GM21786 (cell line): ENCODE data around the gene DCTN4.
A peak's percentile ranks its signal among the peaks of the same experiment; 100 is the strongest.
"Not testable (repeated sequence)": the region's sequence is repeated elsewhere in the genome, so short reads cannot be mapped to it uniquely, and the experiment has no call there.

Experiments
- ATAC-seq: cut with Tn5 transposase; IDR thresholded peaks from one replicate; pipeline ENCODE4 v1.9.1; 2021; ENCODE audit not compliant: unreplicated experiment

Gene DCTN4

GRCh38 chr5:150758531-150759333 is at the start of gene DCTN4:
TSS of gene DCTN4 (minus strand) at chr5:150759017. CDS start at chr5:150758993, 24 bp downstream.
- peak; percentile 96 for ATAC-seq

DNA sequence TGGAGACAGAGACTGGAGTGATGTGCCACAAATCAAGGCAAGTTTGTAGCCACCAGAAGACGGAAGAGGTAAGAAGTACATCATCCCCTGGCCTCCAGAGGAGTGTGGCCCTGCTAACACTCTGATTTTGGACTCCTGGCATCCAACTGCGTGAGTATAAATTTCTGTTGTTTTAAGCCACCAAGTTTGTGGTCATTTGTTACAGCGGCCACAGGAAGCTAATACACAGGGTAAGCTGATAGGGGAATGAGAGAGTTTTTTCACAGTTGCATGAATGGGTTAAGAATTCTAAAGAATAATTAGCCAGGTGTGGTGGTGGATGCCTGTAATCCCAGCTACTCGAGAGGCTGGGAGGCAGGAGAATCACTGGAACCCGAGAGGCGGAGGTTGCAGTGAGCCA is 45.6 kb upstream of the DCTN4 start:
- ATAC-seq = no peak

- peak; percentile 61 for ATAC-seq
These were observed 42.5 kb upstream of the DCTN4 start for GRCh38 chr5:150801117-150801927.

DNA sequence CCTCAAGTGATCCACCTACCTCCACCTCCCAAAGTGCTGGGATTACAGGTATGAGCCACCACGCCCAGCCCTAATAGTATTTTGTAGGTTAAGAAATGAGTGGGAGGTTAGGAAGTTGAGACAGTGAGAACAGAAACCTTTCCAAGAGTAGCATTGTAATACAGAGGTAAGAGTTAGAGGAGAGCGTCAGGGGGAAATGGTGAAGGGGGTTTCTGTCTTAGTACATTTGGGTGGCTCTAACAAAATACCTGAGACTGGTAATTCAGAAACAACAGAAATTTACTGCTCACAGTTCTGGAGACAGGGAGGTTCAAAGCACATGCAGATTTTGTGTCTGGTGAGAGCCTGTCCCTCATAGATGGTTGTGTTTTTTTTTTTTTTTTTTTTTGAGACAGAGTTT is 38.6 kb upstream of the DCTN4 start:
- no peak for ATAC-seq

- ATAC-seq = no peak
These were observed 36.1 kb upstream of the DCTN4 start for GRCh38 chr5:150794927-150795326.

GRCh38 chr5:150793423-150793888 is 34.6 kb upstream of the DCTN4 start:
- ATAC-seq = not testable (repeated sequence)

DNA sequence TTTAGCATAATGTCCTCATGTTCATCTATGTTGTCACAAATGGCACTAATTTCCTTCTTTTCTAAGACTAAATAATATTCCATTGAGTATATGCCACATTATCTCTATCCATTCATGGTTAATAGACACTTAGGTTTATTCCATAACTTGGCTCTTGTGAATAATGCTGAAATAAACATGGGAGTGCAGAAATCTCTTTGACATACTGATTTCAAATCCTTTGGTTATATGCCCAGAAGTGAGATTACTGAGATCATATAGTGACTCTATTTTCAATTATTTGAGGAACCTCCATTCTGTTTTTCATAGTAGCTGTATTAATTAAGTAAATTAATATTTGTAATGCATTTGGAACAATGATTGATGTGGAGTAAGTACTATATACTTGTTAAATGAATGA is 32.7 kb upstream of the DCTN4 start:
- no peak for ATAC-seq

DNA sequence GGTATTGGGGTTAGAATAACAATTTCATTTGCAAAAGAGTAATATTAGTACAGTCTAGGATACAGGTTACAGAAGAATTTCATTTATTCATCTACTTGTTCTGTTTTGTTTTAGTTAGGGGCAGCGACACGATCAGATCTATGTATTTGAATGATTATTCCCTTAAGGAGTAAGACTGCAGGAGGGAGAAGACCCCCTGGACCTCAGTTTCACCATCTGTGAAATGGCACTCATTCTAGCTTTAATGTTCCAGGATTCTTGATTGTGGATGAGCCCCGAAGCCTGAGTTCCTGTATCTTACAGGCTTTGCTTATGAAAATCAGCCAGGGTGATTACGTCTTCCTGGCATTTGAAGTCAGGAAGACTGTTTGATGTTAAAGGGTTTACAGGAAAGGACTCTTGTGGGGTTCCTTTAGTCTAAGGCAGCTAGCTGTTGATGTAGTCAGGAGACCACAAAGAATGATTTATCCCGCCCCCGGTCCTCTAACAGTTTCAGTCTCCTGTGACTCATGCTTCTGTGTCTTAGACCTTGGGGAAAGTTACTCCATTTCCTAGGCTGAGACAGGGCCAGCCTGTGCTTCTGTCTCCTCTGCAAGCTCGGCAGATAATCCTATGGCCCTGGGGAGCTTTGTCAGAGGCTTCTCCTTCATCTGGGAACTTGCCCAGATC is 31.3 kb upstream of the DCTN4 start:
- peak; percentile 98 for ATAC-seq

GRCh38 chr5:150789450-150789849 is 30.6 kb upstream of the DCTN4 start:
- ATAC-seq = no peak

- ATAC-seq = no peak
These were observed 30.2 kb upstream of the DCTN4 start for GRCh38 chr5:150788977-150789376.

- no peak for ATAC-seq
These were observed 28.8 kb upstream of the DCTN4 start for GRCh38 chr5:150787656-150788055.

- ATAC-seq = no peak
These were observed 28.1 kb upstream of the DCTN4 start for GRCh38 chr5:150786876-150787275.

DNA sequence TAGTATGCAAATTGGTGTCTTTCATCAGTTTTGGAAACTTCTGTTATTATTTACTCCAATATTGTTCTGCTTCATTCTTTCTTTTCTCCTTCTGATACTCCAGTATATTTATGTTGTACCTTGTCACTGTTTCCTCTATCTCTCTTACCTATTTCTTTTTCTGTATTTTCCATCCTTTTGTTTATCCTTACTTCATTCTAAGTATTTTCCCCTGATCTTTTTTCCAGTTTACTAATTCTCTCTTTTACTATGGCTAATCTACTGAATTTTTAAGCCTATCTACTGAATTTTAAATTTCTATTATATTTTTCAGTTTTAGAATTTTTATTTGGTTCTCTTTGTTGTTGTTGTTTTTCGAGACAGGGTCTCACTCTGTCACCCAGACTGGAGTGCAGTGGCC is 27.1 kb upstream of the DCTN4 start:
- ATAC-seq = no peak

DNA sequence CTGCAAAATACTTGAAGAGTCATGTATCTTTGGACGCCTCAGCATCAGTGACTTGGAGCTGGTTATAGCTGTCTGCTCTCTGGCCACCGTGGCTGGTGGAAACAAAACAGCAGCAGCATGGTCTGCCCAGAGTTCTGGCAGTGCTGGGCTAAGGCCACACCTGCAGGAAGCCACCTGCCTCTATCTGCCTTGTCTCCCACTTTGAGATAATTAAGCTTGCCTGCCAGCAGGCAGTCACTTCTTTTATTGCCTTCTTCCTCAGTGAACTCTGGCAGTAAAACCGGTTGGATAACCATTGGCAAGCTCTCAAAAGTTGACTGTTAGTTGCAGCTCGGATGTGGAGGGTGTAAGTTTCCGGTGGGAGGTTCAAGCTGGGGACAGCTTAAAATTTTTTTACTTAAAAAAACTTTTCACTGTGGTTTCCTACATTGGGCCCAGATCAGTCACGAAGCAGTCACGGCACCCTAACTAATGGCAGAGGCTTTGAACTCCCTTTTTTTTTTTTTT is 24.7 kb upstream of the DCTN4 start:
- peak; percentile 48 for ATAC-seq

- no peak for ATAC-seq
These were observed 24.0 kb upstream of the DCTN4 start for GRCh38 chr5:150782850-150783249.

- ATAC-seq = no peak
These were observed 23.1 kb upstream of the DCTN4 start for GRCh38 chr5:150781706-150782614.

- no peak for ATAC-seq
These were observed 22.0 kb upstream of the DCTN4 start for GRCh38 chr5:150780816-150781221.

DNA sequence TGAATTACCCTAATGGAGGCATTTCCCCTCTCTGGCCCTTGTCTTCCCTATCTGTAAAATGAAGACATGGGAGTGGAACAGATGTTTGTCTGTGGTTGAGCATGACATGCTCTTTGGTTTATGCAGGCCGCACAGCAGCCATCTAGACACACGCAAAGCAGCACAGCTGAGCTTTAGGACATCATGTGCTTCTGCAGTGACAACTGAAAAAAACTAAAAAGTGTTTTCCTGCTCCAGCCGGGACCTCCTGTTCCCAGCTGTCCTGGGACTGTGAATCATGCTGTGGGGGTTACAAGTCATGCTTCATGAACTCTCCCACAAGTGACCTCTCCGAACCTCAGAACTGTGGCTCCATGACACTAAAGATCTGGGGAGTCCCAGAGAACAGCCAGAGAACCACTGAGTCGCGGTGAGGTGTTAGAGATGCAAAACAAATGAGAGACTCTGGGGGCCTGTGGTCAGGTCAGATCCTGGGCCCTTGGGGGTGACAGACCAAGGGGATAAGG is 21.4 kb upstream of the DCTN4 start:
- ATAC-seq = peak; percentile 52

- no peak for ATAC-seq
These were observed 20.8 kb upstream of the DCTN4 start for GRCh38 chr5:150779397-150780186.
